CD4-positive, alpha-beta T cell (primary cell): ENCODE results near the gene HSF2BP. TPM values are rescaled to one million over a fixed set of nuclear protein-coding genes. Genes with fewer than 3 reads are reported as not detected.
"Not testable (repeated sequence)": the region's sequence is repeated elsewhere in the genome, so short reads cannot be mapped to it uniquely, and the experiment has no call there.

Source experiments
- ATAC-seq: fragments of 200-7000 bp; cut with Tn5 transposase; one replicate; pipeline ENCODE4 v1.10.0; 2022; ENCODE audit warnings: mild to moderate bottlenecking; ENCODE audit not compliant: poor library complexity
- CTCF ChIA-PET: fragments of 350-600 bp; sonication (Branson Sonifier 250); formaldehyde crosslinking; loops from one replicate; lab custom pipeline; 2021; ENCODE audit warnings: antibody characterized with exemption, inconsistent platforms; lab: Charles Lee
- POLR2A ChIA-PET: fragments of 350-600 bp; sonication (Branson Sonifier 250); formaldehyde crosslinking; loops from one replicate; lab custom pipeline; 2021; ENCODE audit warnings: antibody characterized with exemption, inconsistent platforms; lab: Charles Lee
- DNase-seq, 14 experiments: peaks; one replicate each; pipeline ENCODE4 v3.0.0-alpha.2; 2013 to 2020; ENCODE audit warnings: mixed read lengths in 2 of 14
- H3K27ac ChIP-seq, 2 donors: one replicate each; pipeline versions ENCODE4 v1.5.1 to v1.7.0; 2013; ENCODE audit warnings: low read length in 2 of 2, low read depth in 1 of 2, mild to moderate bottlenecking in 1 of 2
- H3K27me3 ChIP-seq, 2 experiments: 1 replicate in 1 of 2; 2 replicates in 1 of 2; pipeline versions ENCODE4 v1.6.1 to v1.7.0; 2013; ENCODE audit warnings: low read length in 2 of 2, control low read depth in 1 of 2, mild to moderate bottlenecking in 1 of 2, moderate library complexity in 1 of 2; ENCODE audit not compliant: insufficient read depth in 2 of 2, control insufficient read depth in 1 of 2
- H3K36me3 ChIP-seq: one replicate; pipeline ENCODE4 v1.6.1; 2013; ENCODE audit warnings: low read length, control low read depth; ENCODE audit not compliant: insufficient read depth
- H3K4me1 ChIP-seq: one replicate; pipeline ENCODE4 v1.6.1; 2013; ENCODE audit warnings: low read length, control low read depth; ENCODE audit not compliant: insufficient read depth
- H3K4me3 ChIP-seq: one replicate; pipeline ENCODE4 v1.5.1; 2013; ENCODE audit warnings: mild to moderate bottlenecking, low read length, moderate library complexity
- H3K9me3 ChIP-seq, 2 experiments: 1 replicate in 1 of 2; 2 replicates in 1 of 2; pipeline versions ENCODE4 v1.6.1 to v1.7.0; 2013; ENCODE audit warnings: low read length in 2 of 2, mild to moderate bottlenecking in 2 of 2, control low read depth in 1 of 2, moderate library complexity in 1 of 2; ENCODE audit not compliant: control insufficient read depth in 1 of 2, insufficient read depth in 1 of 2
- H3K27ac Mint-ChIP-seq: one replicate; pipeline ENCODE4 v1.8.0; 2020; ENCODE audit warnings: mixed read lengths
- H3K27me3 Mint-ChIP-seq: one replicate; pipeline ENCODE4 v1.8.0; 2021; ENCODE audit warnings: mixed read lengths
- H3K36me3 Mint-ChIP-seq: one replicate; pipeline ENCODE4 v1.8.0; 2021; ENCODE audit warnings: low read depth, mixed read lengths
- H3K4me1 Mint-ChIP-seq: one replicate; pipeline ENCODE4 v1.8.0; 2021; ENCODE audit warnings: low read depth, mixed read lengths
- H3K4me3 Mint-ChIP-seq: one replicate; pipeline ENCODE4 v1.8.0; 2020; ENCODE audit warnings: mild to moderate bottlenecking, mixed read lengths
- H3K9me3 Mint-ChIP-seq: one replicate; pipeline ENCODE4 v1.8.0; 2020; ENCODE audit warnings: mixed read lengths
- intact Hi-C, 2 experiments: fragments of 100-400 bp; cut with DNase I in 1 of 2; cut with micrococcal nuclease in 1 of 2; formaldehyde crosslinking; loops; one replicate each; pipeline versions ENCODE4 v1.15.1 to v1.9.0; 2023 to 2025; cut with DNase I, micrococcal nuclease
- total RNA-seq, 174 experiments: library from RNA in 2 of 174; stranded (reverse) in 2 of 174; gene quantifications; one replicate each; pipeline ENCODE4 v1.2.3 and lab custom pipeline; 2021 to 2026
- TF ChIP-seq, protein P1 (sequence below): fragments of 200-600 bp; IDR thresholded peaks from one replicate; pipeline ENCODE4 v1.8.0; 2022; ENCODE audit warnings: antibody characterized with exemption, mild to moderate bottlenecking

Gene HSF2BP
- total RNA-seq, 2 experiments from 2014 or later: 0.59 to 0.93 TPM

DNA sequence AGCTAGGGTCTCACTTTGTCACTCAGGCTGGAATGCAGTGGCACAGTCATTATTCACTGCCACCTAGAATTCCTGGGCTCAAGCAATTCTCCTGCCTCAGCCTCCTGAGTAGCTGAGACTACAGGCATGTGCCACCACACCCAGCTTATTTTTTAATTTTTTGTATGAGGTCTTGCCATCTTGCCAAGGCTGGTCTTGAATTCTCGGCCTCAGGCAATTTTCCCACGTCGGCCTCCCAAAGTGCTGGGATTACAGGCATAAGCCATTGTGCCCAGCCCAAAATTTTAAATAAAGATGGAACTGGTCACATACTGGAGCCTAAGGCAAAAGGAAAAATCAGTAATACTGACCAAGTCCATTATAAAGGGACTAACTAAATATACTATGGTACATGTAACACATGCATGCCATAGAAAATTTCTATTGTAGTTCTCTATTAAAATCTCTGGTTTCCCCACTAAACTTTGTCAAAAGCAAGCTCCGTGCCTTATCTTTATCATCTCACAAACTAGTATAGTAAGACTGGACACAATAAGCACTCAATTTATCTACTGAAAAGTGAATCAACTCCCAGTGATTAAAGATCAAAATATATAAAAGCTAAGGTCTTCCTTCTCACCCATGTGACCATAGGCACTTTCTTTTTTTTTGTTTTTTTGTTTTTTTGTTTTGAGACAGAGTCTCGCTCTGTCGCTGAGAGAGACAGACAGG lies 61.6 kb downstream of the HSF2BP start:
- Histone ChIP-seq H3K27me3 (no peaks in the 10 kb centered on the region), H3K27ac (no peak overlapping the region), H3K4me1 (no peaks in the 10 kb centered on the region), H3K4me3 (no peak overlapping the region), H3K9me3 (no peaks in the 10 kb centered on the region), H3K36me3 (no peaks in the 10 kb centered on the region)
- no peak for DNase-seq
- intact Hi-C loops: no loop called here
- H3K27ac Mint-ChIP-seq: no peak overlapping the region
- no peaks in the 10 kb centered on the region for H3K36me3 Mint-ChIP-seq
- H3K9me3 Mint-ChIP-seq: no peaks in the 10 kb centered on the region
- H3K4me1 Mint-ChIP-seq: peaks cover 12% of the 10 kb centered on the region
- TF ChIP-seq, protein P1, sequence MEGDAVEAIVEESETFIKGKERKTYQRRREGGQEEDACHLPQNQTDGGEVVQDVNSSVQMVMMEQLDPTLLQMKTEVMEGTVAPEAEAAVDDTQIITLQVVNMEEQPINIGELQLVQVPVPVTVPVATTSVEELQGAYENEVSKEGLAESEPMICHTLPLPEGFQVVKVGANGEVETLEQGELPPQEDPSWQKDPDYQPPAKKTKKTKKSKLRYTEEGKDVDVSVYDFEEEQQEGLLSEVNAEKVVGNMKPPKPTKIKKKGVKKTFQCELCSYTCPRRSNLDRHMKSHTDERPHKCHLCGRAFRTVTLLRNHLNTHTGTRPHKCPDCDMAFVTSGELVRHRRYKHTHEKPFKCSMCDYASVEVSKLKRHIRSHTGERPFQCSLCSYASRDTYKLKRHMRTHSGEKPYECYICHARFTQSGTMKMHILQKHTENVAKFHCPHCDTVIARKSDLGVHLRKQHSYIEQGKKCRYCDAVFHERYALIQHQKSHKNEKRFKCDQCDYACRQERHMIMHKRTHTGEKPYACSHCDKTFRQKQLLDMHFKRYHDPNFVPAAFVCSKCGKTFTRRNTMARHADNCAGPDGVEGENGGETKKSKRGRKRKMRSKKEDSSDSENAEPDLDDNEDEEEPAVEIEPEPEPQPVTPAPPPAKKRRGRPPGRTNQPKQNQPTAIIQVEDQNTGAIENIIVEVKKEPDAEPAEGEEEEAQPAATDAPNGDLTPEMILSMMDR: no peak
- POLR2A ChIA-PET: interaction anchor here (0.7 kb wide), 1 partner anchor 1936 kb away, joined by 3 read pairs; no protein-coding TSS in a partner anchor
- ATAC-seq: no peak
- no peaks in the 10 kb centered on the region for H3K27me3 Mint-ChIP-seq
- H3K4me3 Mint-ChIP-seq: no peak overlapping the region
- CTCF ChIA-PET: no interaction called here

DNA sequence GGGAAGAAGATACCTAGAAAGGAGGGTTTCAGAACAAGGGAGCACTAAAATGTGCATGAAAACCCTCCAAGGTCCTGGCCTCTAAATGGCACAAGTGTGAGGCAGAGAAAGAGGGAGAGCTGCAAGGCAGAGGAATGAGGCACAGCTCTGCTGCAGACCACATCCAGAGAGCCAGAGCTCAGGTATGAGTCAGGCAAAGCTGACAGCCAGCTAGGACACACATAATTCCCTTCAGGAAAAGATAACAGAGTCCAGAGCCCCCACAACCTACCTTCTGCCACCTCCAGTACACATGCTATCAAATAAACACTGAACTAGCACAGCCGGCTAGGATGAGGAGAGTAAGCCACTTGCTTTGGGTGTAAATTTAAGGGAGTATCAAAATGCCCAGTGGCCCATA lies 62.2 kb downstream of the HSF2BP start:
- ATAC-seq: no peak
- no peak overlapping the region for H3K27ac Mint-ChIP-seq
- TF ChIP-seq, protein P1: no peak
- no peak overlapping the region for H3K4me3 Mint-ChIP-seq
- DNase-seq: no peak
- intact Hi-C loops: no loop called here
- H3K4me3 ChIP-seq: no peak overlapping the region
- H3K36me3 ChIP-seq: no peaks in the 10 kb centered on the region
- no peaks in the 10 kb centered on the region for H3K27me3 ChIP-seq
- H3K27me3 Mint-ChIP-seq: no peaks in the 10 kb centered on the region
- no peaks in the 10 kb centered on the region for H3K9me3 ChIP-seq
- CTCF ChIA-PET: no interaction called here
- POLR2A ChIA-PET: no interaction called here
- H3K9me3 Mint-ChIP-seq: no peaks in the 10 kb centered on the region
- no peaks in the 10 kb centered on the region for H3K4me1 ChIP-seq
- no peak overlapping the region for H3K27ac ChIP-seq
- no peaks in the 10 kb centered on the region for H3K36me3 Mint-ChIP-seq
- peaks cover 9% of the 10 kb centered on the region for H3K4me1 Mint-ChIP-seq

DNA sequence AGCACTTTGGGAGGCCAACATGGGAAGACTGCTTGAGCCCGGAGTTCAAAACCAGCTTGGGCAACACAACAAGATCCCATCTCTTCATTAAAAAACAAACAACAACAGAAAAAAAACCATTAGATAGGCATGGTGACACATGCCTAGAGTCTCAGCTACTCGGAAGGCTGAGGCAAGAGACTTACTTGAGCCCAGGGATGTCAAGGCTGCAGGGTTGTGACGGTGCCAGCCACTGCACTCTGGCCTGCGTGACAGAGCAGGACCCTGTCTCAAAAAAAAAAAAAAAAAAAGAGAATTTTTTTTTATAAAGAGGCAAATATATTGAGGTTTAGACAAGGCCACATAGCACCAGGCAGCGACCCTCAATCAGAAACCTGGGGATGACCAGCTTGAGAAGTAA lies 62.7 kb downstream of the HSF2BP start:
- ChIA-PET POLR2A (no interaction called here), CTCF (no interaction called here)
- H3K27me3 Mint-ChIP-seq: no peaks in the 10 kb centered on the region
- H3K36me3 ChIP-seq: no peaks in the 10 kb centered on the region
- no peak overlapping the region for H3K4me3 ChIP-seq
- H3K27me3 ChIP-seq: no peaks in the 10 kb centered on the region
- ATAC-seq (no peak), DNase-seq (no peak)
- peaks cover 5% of the 10 kb centered on the region for H3K4me1 Mint-ChIP-seq
- H3K36me3 Mint-ChIP-seq: no peaks in the 10 kb centered on the region
- no peak overlapping the region for H3K27ac Mint-ChIP-seq
- no peak overlapping the region for H3K27ac ChIP-seq
- intact Hi-C loops: no loop called here
- no peaks in the 10 kb centered on the region for H3K4me1 ChIP-seq
- no peak overlapping the region for H3K4me3 Mint-ChIP-seq
- TF ChIP-seq, protein P1: no peak
- H3K9me3 Mint-ChIP-seq: no peaks in the 10 kb centered on the region
- H3K9me3 ChIP-seq: no peaks in the 10 kb centered on the region

DNA sequence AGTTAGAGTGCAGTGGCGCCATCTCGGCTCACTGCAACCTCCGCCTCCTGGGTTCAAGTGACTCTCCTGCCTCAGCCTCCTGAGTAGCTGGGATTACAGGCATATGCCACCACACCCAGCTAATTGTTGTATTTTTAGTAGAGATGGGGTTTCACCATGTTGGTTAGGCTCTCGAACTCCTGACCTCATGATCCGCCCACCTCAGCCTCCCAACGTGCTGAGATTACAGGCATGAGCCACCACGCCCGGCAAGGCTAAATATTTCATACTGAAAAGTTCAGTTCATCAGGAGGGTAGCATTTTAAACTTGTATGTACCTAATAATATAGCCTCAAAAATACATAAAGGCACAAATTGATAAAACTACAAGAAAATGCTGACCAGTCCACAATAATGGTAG lies 63.5 kb downstream of the HSF2BP start:
- ATAC-seq, H3K4me1 ChIP-seq, H3K27me3 Mint-ChIP-seq, H3K27me3 ChIP-seq, H3K36me3 Mint-ChIP-seq, H3K27ac Mint-ChIP-seq, H3K4me3 Mint-ChIP-seq, H3K9me3 Mint-ChIP-seq, H3K4me1 Mint-ChIP-seq, DNase-seq, H3K27ac ChIP-seq, intact Hi-C loops, CTCF ChIA-PET, POLR2A ChIA-PET, H3K4me3 ChIP-seq, H3K36me3 ChIP-seq, H3K9me3 ChIP-seq: not testable (repeated sequence)
